NOMO-1 treated with DMSO at 0.1 percent for 48 hours (cell line): ENCODE results near the gene PLXDC1.

Experiments used
- DNase-seq: peaks from one replicate; lab custom pipeline; 2025; ENCODE audit not compliant: unreplicated experiment; lab: John Stamatoyannopoulos, UW

Gene PLXDC1

GRCh38 chr17:39018267-39019134, 132.9 kb downstream of the PLXDC1 start:
- peak; percentile 89 for DNase-seq

GRCh38 chr17:39016193-39017153, 135.0 kb downstream of the PLXDC1 start:
- DNase-seq, result peak; percentile 44

- DNase-seq, result no peak
Observed at GRCh38 chr17:39015546-39015935, 135.9 kb downstream of the PLXDC1 start.

DNA sequence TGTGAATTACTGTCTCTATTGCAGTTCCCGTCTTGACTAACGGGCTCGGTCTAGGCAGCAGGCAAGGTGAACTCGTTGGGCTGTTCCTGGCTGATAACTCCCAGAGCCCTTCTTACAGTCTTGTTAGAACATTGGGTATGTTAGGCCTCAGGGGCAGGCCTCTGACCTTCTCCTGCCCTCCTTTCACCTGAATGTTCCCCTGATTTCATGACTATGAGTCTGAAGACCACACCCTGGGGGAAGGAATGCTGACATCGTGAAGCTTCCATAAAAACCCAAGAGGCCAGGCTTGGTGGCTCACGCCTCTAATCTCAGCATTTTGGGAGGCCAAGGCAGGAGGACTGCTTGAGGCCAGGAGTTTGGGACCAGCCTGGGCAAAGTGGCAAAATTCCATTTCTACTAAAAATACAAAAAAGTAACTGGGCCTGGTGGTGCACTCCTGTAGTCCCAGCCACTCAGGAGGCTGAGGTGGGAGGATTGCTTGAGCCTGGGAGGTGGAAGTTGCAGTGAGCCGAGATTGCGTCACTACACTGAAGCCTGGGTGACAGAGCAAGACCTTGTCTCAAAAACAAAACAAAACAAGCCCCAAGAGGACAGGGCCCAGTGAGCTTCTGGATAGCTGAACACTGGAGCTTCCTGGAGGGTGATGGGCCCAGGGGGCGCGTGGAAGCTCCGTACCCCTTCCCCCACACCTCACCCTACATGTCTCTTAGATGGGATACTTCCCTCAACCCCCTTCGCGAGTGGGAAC, 136.5 kb downstream of the PLXDC1 start:
- DNase-seq, result peak; percentile 14

DNA sequence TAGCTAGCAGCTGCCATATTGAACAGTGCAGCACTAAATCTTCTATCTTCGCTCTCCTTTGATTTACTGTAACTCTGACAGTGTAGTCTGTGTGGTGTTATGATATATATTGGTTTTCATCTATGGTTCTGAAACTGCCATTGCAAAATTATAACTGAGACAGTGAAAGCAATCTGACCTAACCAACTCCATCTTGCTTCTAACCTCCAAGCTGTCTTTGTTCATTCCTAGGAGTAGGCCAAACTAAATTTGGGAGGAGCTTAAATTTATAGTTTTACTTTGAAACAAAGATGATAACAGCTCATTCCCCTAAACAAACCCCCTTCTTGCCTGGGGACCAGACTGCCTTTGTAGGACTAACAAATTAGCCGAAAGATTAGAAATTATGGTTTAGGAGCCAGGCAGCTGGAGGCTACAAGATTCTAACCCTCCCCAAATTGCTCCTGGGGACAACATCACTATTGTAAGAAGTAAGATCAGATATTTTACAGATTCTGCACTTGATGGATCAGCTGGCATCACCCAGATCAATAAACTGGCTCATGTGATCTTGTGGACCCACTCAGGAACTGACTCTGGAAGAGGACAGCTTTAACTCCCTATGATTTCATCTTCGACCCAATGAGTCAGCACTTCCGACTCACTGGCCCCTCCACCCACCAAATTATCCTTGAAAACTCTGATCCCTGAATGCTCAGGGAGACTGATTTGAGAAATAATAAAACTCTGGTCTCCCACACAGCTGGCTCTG, 137.2 kb downstream of the PLXDC1 start:
- no peak for DNase-seq
